Omental fat pad (tissue), 4 donors: ENCODE results near the gene OSTF1. TPM values are rescaled to one million over a fixed set of nuclear protein-coding genes. Genes with fewer than 3 reads are reported as not detected.

Source experiments
- ATAC-seq: fragments of 150-250 bp; one replicate; pipeline ENCODE4 v1.9.1; 2016; ENCODE audit warnings: mild to moderate bottlenecking, moderate library complexity; ENCODE audit not compliant: low FRiP score
- DNase-seq: peaks from one replicate; pipeline ENCODE4 v3.0.0-alpha.2; 2019; ENCODE audit warnings: low spot score
- total RNA-seq, 4 donors: library from RNA; depleted of rRNA; stranded (reverse); fragments of >200 nt; gene quantifications; one replicate each; pipeline ENCODE4 v1.1.0, GENCODE V29; 2016
- TF ChIP-seq, protein P1 (sequence below), 3 donors: fragments of 450-650 bp; IDR thresholded peaks; one replicate each; pipeline ENCODE4 v1.5.1; 2016 to 2017; ENCODE audit warnings: antibody characterized with exemption in 3 of 3, mild to moderate bottlenecking in 3 of 3, moderate library complexity in 2 of 3

OSTF1 gene
- total RNA-seq, 4 donors from 2014 or later, result 30.7 to 58.6 (median 37.3) TPM

DNA sequence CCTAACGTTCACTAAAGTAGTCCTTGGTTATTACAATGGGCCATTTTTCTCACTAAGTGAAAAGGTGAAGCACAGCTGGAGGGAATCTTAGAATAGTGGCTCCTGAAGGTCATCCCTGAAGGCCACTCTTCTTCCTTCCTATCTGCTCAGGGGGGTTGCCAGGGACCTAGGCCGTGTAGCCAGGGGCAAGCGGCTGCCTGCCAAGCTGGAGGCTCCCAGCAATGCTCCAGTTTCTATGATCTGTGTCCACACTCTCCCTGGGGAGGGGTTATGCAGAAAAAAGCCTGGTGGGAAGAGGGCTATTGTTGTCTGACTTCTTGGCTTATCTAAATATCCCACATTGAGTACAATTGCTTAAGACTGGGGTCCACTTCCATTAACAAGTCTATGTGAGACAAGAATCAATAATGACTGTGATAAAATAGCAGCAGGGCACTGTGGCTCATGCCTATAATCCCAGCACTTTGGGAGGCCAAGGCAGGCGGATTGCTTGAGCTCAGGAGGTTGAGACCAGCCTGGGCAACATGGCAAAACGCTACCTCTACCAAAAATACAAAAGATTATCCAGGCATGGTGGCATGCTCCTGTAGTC, 4.1 kb upstream of the OSTF1 start:
- DNase-seq (no peak), ATAC-seq (no peak)
- TF ChIP-seq, protein P1, sequence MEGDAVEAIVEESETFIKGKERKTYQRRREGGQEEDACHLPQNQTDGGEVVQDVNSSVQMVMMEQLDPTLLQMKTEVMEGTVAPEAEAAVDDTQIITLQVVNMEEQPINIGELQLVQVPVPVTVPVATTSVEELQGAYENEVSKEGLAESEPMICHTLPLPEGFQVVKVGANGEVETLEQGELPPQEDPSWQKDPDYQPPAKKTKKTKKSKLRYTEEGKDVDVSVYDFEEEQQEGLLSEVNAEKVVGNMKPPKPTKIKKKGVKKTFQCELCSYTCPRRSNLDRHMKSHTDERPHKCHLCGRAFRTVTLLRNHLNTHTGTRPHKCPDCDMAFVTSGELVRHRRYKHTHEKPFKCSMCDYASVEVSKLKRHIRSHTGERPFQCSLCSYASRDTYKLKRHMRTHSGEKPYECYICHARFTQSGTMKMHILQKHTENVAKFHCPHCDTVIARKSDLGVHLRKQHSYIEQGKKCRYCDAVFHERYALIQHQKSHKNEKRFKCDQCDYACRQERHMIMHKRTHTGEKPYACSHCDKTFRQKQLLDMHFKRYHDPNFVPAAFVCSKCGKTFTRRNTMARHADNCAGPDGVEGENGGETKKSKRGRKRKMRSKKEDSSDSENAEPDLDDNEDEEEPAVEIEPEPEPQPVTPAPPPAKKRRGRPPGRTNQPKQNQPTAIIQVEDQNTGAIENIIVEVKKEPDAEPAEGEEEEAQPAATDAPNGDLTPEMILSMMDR (IDR thresholded peaks at IDR 0.05), result no peak

DNA sequence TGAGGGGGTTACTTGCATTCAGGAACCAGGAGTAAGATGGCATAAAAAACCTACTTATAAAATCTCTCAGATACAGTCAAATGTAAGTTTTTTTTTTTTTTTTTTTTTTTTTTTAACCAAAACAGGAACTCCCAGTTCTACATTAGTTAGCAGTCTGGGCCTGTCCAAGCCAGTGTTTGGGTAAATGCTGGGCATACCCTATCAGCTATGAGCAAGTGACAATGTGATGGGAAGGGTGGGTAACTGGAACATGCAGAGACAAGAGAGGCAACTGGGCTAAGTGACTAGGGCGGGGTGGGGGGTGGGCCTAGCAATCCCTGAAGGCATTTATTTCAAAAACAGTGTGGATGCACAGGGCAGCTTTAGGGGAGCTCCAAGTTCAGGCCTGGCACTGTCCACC, 2.7 kb upstream of the OSTF1 start:
- TF ChIP-seq, protein P1 (IDR thresholded peaks at IDR 0.05), result no peak
- ATAC-seq, result no peak
- DNase-seq, result no peak

DNA sequence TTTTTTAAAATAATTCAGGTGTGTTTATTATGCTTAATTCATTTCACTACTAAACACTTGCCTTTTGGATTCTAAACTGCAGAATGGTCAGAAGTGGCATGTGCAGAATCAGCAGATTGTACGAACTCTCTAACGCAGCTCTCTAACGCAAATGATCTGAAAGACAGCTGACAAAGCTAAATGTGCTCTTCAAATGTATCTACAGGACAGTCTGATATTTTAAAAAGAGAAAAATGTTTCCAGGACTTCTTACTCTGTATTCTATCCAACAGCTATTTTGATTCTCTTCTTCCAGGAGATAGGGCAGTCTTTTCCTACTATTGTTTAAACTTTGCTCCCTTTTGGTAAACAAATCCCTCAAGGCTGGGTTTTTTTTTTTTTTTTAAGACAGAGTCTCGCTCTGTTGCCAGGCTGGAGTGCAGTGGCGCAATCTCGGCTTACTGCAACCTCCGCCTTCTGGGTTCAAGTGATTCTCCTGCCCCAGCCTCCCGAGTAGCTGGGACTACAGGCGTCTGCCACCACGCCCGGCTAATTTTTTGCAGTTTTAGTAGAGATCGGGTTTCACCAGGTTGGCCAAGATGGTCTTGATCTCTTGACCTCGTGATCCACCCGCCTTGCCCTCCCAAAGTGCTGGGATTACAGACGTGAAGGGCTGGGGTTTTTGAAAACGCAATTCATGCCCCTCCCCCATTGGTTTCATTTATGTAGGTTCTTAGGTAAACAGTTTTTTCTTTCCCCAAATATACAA, 1.6 kb upstream of the OSTF1 start:
- TF ChIP-seq, protein P1 (IDR thresholded peaks at IDR 0.05), result no peak
- no peak for DNase-seq
- ATAC-seq, result no peak

DNA sequence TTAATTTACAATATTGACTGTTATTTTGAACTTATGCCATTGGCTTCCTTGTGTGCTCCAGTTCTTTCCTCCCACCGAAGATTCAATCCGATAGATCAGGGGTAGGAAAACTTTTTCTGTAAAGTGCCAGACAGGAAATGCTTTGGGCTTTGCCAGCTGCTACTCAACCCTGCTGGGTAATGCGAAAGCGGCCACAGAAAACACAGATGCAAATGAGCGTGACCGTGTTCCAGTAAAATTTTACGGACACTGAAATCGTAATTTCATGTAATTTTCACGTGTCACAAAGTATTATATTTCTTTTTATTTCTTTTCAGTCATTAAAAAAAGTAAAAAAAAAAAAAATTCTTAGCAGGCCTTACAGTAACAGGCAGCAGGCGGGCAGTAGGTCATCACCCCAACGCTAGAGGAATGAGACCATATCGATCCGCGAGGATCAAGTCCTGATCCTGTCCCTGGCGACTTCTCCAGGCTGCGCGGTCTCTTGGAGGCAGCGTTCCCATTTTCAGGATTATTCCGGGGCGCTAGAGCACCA, 958 bp upstream of the OSTF1 start:
- TF ChIP-seq, protein P1 (IDR thresholded peaks at IDR 0.05), result no peak
- ATAC-seq, result no peak
- DNase-seq, result no peak

DNA sequence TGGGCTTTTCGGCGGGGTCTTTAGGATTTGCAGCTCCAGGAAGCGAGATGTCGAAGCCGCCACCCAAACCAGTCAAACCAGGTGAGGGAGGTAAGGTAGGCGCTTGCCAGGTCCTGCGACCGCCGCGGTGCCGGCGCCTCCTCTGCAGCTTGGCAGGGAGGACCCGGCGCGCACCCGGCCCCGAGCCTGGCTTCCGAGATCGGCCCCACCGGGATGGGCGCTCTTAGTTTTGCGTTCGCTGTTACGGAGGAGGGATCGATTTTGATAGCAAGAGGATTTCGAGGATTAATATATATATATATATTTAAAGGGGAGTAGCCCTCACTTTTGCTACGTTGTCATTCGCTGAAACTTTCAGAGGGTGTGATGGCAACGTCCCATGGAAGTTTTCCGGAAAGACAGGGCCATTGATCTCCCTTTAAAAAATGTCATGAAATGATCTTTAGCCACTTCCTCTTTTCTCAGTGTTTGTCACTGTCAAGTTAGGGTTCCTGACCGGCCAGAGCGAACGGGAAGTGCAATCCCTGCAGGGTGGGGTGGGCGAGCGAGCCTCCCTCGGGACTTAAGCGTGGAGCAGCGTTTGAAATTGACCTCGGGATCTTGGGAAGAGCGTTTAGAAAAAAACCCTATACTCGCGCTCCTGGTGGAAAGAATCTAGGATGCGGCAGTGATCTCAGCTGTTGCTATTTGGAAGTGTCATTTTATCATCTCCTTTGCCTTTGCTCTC, 495 bp downstream of the OSTF1 start:
- TF ChIP-seq, protein P1 (IDR thresholded peaks at IDR 0.05), result no peak
- no peak for DNase-seq
- ATAC-seq, result peak; percentile 16

DNA sequence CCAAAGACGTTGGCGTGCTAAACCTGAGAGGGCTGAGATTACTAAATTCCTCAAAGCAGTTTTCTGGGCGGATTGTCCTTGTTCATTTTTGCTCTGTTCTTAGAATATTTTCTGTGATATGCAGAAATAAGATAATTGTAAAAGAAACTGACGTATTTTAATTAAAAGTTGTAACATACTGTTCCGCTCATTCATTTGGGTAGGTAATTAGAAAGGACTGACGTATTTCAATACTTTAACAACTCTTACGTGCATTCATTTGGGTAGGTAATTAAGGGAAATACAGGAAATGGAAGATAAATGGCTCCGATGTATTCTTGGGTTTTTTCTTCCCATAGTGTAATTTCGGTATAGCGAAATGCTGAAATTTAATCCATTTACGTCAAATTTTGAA, 1.1 kb downstream of the OSTF1 start:
- DNase-seq, result no peak
- TF ChIP-seq, protein P1 (IDR thresholded peaks at IDR 0.05), result no peak
- no peak for ATAC-seq
